GM21786 (cell line): ENCODE results near the gene LMF1.

Experiments
- ATAC-seq: cut with Tn5 transposase; IDR thresholded peaks from one replicate; pipeline ENCODE4 v1.9.1; 2021; ENCODE audit not compliant: unreplicated experiment

Gene LMF1

DNA sequence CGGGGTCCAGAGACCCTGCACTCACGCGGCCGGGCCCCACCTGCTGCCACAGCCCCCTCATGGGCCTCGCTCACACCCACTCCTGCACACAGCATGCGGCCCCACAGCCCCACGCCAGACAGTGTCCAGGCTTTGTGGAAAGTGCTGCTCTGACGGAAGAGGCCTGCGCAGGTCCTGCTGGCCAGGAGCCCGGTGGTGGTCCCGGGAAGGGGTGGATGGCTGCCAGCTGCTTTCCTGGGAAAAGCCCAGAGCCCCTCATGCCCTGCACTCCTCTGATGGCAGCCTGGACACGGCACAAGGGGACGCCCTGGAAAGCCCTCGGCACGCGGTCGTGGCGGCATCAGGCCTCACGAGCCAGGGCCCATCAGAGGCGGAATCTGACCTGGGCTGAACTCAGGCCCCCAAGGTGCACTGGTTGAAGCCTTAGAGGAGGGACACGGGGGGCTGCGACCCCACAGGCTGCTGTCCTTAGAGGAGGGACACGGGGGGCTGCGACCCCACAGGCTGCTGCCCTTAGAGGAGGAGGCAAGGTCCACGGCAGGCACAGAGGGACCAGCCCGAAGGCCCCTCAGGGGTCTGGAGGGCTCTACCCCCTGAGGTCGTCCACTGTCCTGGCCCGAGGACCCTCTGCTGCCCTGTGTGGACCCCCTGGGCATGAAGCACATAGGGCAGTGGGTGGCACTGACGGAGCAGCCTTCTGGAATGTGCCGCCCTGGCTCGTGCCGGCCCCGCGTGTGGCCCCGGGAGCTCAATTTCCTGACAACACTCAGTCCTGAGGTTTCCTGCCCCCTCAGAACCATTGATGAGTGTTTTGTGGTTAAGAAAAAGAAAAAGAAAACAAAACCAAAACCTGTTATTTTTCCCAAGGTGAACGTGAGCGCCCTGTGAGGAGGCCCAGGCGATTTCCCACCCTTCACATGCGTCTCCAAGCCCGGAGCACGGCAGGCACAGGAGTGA, 32.9 kb upstream of the LMF1 start:
- ATAC-seq = no peak

DNA sequence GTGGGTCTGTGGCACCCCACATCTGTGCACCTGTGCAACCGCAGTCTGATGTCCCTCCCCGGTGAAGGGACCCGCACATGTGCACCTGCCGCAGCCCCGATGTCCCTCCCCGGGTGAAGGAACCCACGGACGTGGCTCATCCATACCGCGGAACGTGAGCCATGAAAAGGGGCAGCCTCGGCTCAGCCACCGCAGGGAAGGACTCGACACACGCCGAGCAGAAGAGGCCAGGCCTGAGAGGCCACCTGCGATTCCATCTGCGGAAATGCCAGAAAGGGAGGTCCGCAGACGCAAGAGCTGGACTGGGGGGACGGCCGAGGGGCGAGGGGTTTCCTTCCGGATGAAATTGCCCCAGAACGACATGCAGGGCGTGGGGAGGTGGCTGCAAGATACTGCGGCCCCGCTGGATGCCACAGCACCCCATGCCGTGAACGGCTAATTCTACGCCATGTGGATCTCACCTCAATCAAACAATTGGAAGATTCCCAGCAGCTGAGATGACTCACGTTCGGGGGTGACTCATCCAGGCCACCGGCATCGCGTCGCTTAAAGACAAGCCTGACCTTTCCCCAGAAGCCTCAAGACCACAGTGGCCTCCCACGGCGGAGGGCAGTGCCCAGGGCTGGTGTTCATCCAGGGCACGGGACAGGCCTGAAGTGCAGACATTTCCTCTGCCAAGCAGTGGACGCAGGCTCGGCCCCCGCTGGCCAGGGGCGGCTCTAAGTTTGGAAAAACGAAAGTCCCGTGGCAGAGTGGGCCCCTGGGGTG, 31.8 kb upstream of the LMF1 start:
- ATAC-seq = no peak

DNA sequence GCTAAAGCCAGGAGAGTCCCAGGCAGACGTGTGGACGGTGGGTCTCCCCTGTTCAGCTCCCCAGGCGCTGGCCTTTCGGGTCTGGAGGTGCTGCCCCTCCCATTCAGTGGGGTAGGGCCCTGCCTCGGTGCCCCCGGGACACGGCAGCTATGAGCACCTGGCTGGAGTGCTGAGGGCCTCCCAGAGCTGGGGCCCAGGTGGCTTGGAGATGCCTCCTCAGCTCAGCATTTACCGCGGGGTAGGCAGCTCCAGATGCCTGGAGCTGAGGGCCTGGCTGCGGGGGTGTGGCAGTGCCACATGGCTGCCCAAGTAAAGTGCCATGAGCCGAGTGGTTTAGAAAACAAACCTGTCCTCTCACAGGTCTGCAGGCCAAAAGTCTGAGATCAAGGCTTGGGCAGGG, 30.3 kb upstream of the LMF1 start:
- ATAC-seq = no peak

DNA sequence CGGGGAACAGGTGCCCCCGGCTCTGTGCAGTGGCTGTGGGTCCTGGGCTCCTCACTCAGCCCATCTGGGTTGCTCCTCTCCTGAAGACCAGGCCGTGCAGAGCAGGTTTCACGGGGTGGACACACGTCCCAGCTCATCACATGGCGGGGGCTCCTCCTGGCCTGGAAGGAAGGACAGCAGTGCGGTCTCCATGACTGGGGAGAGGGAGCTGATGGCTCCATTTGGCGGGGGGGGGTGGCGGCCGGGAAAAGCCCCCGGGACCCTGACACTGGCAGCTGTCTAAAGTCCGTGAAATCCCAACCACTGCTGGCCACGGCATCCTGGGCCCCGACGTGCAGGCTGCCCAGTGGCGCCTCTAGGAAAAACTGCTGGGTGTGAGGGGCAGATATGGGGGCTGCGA, 29.8 kb upstream of the LMF1 start:
- ATAC-seq = no peak

DNA sequence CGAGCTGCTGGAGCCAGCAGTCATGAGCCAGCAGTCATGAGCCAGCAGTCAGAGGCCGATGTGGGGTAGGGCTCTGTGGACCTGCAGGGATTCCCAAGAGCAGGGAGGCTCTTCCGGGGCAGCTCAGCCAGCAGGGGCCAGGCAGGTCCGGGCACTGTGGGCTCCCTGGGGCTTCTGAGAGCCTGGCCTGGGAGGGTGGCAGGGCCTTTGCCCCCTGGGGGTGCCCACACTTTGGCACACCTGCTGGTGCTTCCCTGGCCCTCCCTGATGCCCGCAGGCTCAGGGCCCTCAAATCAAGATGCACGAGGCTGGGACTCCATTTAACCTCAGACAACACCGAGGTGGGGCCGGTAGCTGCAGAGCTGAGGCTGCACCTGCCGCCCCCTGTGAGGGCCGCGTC, 28.9 kb upstream of the LMF1 start:
- no peak for ATAC-seq

DNA sequence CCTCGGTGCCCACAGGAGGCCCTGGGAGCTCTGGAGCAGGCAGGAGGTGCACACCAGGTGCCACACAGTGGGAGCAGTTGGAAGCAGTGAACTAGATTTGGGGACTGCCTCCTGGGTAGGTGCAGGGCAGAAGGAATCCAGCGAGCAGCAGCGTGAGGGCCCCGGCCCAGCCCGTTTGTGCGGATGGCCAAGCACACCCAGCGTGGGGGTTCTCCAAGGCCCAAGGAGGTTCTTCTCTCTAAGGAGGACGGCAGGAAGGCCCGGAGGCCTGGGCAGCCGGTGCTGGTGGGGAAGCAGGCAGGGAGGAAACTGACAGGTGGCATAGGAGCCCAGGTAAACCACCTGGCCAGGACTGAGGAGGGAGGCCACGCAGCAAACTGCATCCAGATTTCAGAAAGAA, 27.8 kb upstream of the LMF1 start:
- no peak for ATAC-seq

DNA sequence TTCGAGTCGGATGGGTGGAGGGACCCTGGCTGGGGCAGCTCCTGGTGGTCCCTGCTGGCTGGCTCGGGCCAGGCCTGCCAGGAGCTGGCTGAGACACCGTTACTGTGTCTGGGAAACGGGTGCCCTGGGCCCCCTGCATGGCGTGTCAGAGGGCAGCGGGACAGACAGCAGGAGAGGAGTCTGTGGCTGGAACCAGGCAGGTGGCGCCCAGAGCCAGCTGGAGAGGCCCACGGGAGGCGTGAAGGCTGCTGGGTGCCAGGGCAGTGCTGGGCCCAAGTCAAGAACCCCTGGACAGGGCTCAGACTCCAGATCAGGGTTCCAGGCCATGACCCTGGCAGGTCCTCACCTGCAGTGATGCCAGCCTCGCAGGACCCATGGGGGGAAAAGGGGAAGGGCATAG, 27.4 kb upstream of the LMF1 start:
- no peak for ATAC-seq

DNA sequence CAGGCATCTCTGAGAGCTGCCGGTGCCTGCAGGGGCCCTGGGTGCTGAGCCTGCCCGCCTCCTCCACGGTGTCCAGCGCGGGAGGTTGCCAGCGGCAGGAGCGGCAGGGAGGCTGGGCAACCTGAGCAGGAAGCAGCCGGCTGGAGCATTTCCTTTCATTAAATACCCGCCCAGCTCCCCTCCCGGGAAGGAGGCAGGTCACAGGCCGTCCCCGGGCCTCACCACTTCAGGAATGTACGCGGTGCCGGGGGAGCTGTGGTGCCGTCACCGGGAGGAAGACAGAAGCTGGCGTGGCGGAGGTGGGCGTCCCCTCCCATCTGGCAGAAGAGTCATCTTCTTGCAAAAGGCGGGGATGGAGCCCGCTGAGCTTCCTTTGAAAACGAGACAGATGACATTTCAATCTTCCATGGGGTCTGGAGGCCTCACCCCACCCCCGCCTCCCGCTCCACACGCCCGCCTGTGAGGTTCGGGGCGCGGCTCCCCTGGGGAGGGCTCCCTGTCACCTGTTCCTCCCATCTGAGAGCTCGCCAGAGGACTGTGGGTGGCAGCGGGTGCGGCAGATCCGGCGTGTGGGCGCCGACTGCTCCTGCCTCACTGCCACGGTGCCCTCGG, 26.8 kb upstream of the LMF1 start:
- ATAC-seq = no peak

DNA sequence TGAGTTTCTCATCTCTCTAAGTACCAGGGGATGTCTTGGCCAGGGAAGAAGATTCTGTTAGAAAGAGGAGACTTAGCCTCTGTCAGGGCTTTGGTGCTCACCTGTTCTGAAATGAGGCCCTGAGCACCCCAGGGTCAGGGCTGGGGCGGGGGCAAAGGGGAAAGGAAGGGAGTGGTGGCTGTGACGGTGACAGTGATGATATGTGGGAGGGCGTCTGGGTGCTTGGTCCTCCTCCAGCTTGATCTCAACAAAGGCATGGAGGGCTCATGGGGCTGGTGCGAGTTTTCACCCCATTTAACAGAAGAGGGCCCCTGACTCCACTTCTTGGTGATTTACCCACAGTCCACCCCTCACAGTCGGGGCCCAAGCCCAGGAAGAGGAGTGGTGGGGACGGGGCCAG, 25.9 kb upstream of the LMF1 start:
- no peak for ATAC-seq

DNA sequence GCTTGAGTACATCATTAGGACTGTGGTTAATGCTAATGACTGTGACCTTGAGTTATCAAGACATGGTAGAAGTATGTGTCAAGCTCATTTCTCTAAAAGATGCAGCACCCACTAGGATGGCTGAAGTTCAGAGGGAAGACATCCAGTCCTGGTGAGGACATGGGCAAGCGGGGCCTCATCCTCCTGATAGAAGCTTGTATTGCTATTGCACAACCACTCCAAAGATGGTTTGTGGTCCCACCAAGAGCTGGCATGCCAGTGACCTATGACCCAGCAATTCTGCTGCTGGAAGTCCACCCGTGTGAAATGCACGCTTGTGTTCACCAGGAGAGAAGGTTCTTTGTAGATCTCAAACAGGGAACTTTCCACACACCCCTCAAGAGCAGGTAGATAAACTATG, 25.0 kb upstream of the LMF1 start:
- no peak for ATAC-seq

DNA sequence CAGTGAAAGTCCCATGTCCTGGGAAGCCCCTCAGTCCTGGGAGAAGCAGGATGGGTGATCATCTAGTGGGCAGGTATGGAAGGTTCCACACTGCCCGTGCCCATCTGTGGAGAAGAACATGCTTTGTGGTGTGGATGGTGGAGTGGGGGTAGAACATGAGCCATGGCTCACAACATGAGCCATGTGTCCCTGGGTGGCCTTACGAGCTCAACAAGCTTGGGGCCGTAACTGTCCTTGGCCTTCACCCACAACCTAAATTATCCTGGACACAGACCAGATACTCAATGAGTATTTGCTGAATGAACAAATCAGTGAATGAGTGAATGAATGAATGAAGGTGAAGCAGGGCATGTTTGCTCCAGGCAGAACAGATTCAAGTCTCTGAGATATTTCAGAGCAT, 24.3 kb upstream of the LMF1 start:
- no peak for ATAC-seq

DNA sequence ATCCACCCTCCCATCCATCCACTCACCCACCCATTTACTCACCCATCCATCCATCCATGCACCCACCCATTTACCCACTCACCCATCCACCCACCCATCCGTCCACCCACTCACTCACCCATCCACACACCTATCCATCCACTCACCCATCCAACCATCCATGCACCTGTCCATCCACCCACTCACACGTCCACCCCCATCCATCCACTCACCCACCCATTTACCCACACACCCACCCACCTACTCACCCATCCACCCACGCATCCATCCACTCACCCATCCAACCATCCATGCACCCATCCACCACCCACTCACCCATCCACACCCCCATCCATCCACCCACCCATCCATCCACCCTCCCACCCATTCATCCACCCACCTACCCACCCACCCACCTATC, 22.9 kb upstream of the LMF1 start:
- no peak for ATAC-seq

DNA sequence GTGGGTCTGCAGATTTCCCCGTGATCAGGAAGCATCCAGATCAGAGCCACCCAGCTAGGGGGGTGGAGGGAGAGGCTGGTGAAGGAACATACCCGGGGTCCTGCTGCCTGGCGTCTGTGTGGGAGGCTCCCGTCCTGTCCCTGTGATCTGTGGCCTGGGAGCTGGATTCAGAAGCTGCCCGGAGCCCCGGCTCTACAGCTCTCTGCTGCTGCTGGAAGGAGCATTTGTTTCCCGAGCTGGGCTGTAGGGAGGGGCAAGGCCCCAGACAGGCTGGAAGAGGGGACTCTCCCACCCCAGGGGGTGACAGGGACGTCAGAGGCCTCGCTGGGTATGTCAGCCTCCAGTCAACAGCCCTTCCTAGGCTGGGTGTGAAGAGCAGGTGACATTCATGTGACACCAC, 21.0 kb upstream of the LMF1 start:
- ATAC-seq = no peak

DNA sequence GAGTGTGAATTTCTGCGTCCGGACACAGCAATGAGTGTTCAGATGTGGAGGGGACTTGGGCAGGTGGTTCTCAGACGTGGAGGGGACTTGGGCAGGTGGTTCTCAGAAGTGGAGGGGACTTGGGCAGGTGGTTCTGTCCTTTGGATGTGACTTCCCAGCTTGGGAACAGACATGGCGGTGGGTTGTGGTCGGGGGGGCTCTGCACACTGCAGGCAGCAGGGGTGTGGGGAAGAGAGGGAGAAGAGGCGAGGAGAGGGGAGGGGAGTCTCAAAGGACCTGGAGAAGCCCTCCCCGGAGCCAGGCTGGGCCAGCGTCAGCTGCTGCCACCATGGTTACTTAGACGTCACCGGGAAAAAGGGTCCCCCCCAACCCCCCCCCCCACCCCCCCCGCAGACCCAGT, 20.6 kb upstream of the LMF1 start:
- no peak for ATAC-seq

DNA sequence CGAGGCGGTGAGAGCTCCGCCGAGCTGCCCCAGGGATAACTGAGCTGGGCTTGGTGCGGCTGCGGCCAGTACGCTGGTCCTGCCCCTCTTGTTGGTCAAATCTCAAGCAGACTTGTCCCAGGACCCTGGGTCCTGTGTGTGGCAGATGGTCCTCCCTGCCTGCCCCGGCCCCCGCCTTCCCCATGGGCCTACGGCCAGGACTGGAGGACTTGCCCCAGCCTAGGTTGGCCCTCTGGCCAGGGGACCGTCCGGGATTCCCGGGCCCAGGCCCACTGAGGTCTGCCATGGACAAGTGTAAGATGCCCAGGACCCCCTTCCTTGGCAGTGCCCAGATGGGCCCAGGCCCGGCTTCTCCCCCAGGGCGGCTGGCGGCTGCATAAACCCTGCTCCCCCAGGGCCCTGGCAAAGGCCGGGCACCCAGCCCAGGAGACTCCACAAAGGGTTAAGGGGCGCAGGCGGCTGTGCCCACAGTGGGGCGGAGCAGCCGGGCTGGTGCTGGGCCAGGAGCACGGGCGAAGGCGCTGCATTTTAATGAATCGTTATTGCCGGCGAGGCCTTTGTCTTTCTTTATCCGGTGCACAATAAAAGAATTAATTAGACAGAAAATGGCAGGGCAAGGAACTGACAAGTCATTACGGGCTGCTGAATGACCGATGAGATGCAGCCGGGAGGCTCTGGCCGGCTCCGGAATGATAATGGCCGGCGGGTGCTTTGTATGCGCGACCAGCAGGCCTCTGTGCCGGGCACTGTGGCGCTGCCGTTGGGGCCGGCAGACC, 19.9 kb upstream of the LMF1 start:
- ATAC-seq = no peak

DNA sequence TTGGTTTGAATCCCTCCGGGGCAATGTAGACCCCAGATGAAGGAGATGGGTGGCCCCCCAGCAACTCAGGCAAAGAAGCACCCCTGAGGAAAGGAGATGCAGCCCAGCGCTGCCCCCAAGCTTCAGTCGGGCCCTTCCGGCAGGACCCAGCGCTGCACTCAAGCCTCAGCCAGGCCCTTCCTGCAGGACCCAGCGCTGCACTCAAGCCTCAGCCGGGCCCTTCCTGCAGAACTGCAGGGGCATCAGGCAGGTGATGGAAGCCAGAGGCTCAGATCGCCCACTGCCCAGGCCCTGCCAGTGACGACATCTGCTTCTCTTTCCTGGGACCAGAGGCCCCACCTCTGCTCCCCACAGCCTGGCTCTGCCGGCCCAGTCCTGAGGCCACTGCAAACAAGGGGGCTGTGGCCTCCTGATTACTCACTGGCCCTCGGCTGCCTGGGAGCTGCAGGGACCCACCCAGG, 18.6 kb upstream of the LMF1 start:
- ATAC-seq = no peak

DNA sequence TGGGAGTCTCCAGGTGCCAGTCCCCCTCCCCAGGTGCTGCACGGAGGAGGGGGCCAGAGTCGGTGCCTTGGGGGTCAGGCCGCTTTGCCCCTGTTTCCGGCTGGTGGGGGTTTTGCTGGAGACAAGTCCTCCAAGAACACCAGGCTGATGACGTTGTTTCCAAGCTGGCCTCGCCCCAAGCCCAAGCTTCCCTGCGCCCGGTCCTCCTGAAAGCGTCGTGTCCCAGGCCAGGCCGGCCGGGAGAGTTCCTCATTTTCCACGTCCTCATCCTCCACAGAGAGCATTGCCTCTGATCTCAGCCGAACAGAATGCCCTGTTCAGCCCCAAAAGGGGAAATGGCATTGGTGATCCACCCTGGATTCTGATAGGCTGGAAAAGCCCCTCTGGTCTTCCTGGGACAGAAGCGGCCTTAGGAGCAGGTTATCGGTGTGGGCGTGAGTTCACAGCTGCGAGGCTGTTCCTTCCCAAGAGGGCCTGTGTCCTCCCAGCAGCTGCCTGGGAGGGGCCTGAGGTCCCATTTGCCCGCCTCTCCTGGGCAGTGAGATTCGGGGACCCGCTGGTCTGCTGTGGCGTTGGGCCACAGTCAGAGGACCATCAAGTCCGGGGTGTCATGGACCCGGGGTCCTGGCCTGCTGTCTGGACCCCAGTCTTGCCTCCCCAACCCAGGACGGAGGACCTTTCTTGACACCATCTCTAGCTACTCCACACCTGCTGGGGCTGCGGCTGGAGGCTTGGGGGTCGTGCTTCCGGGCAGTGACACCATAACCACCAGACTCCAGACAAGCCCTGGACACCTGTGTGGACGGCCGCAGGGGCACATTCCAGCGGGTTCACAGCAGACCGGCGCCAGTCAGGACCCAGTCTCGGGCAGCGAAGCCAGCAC, 17.9 kb upstream of the LMF1 start:
- ATAC-seq = no peak

DNA sequence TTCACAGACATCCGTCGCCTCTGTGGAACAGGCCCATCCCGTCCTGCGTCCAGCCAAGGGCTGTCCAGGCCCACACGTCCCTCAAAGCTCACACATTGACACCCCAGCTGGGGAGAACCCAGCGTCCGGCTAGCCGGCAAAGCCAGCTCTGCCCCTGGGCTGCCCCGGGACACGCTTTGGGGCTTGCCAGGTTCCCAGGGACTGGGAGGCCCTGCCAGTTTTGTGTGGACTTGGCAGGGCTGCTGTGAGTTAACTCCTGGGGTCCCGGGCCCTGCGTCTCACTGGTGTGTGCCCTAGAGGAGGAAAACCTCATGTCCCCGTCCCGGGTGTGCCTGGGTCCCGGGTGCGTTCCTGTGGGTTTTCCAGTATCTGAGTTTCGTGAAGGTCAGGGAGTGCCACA, 17.1 kb upstream of the LMF1 start:
- no peak for ATAC-seq

DNA sequence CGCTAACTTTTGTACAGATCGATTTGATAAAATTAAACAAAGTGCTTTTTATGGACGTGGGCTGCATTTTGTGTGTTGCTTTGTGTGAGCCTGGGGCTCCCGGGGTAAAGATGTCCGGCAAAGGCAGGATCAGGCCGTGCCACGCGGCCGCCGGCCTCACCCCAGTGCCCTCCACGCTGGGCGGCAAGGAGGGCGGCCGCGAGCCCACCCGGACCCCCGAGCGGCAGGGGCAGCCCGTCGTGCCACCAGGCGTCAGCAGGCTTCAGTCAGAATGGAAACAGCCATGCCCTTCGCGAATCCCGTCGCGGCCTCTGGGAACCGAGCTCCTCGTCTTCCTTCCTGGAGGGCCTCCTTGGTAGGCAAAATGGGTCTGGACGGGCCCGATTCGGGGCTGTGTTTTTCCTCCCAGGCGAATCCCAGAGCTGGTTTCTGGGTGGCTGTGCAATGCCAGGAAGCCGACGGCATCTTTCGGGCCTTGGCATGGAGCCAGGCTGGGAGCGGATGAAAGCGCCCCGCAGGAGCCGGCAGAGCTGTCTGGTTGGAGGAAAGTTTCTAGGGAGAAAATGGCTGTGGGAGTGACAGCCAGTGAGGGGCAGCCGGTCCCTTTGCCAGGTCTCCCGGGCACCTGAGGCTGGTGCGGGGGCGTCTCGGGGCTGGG, 16.3 kb upstream of the LMF1 start:
- no peak for ATAC-seq

DNA sequence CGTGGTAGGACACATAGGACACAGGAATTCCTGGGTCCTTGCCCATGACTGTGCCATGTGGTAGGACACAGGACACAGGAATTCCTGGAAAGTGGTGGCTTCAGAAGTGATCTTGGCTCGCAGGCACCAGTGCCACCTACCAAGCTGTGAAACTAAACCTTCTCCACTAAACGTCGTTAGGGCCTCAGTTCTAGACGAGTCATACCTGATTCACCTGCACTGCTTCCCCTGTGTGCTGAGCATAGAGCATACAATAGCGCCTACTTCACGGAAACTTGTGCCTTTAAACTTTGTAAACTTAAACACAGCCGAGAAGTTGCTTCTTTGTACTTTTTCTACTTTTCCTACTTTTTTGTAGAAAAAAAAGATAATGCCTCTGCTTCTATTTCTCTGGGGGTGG, 15.6 kb upstream of the LMF1 start:
- ATAC-seq = no peak
